Measurements from ENCODE around the gene GGA1. TPM values are rescaled to one million over a fixed set of nuclear protein-coding genes. Genes with fewer than 3 reads are reported as not detected.
"Not testable (repeated sequence)": the region's sequence is repeated elsewhere in the genome, so short reads cannot be mapped to it uniquely, and the experiment has no call there.

GGA1 gene
- total RNA-seq, 2 donors from 2014 or later: 30.0 to 31.2 TPM

GRCh38 chr22:37638391-37639069, 29.9 kb downstream of the GGA1 start:
- DNase-seq (ENCODE audit: low spot score): no peak
- intact Hi-C loops (cut with DNase I): loop anchor here in 1 of 2 donors (5.0 kb wide), 1 partner anchor 164 kb away; no protein-coding TSS in a partner anchor

- DNase-seq (ENCODE audit: low spot score): no peak
- intact Hi-C loops (cut with DNase I): loop anchor here in 1 of 2 donors (5.0 kb wide), 1 partner anchor 163 kb away; no protein-coding TSS in a partner anchor
Measured at GRCh38 chr22:37639070-37639760, 30.6 kb downstream of the GGA1 start, which contains the start of gene SH3BP1. Gene SH3BP1, plus strand, starts transcription at chr22:37639669. Its CDS starts 119 bp downstream, at chr22:37639788.

GRCh38 chr22:37639771-37640590, 31.3 kb downstream of the GGA1 start:
- intact Hi-C loops (cut with DNase I): loop anchor here in 1 of 2 donors (5.0 kb wide), 2 partner anchors 42 to 162 kb away; no protein-coding TSS in a partner anchor

GRCh38 chr22:37640591-37641560, 32.2 kb downstream of the GGA1 start:
- intact Hi-C loops (cut with DNase I): loop anchor here in 1 of 2 donors (5.0 kb wide), 1 partner anchor 41 kb away; no protein-coding TSS in a partner anchor
- DNase-seq (ENCODE audit: low spot score): no peak

More at GRCh38 chr22:37639771-37640590, 31.3 kb downstream of the GGA1 start:
- DNase-seq (ENCODE audit: low spot score): no peak

GRCh38 chr22:37641561-37641949, 32.9 kb downstream of the GGA1 start:
- intact Hi-C loops (cut with DNase I): loop anchor here in 1 of 2 donors (5.0 kb wide), 1 partner anchor 41 kb away; no protein-coding TSS in a partner anchor
- DNase-seq (ENCODE audit: low spot score): no peak

GRCh38 chr22:37643225-37643847, 34.7 kb downstream of the GGA1 start:
- intact Hi-C loops (cut with DNase I): loop anchor here in 1 of 2 donors (5.0 kb wide), 1 partner anchor 39 kb away; no protein-coding TSS in a partner anchor
- peak; percentile 96 for DNase-seq (ENCODE audit: low spot score)

GRCh38 chr22:37647317-37647716, 38.7 kb downstream of the GGA1 start:
- intact Hi-C loops (cut with DNase I): no loop called here
- DNase-seq (ENCODE audit: low spot score): no peak

GRCh38 chr22:37647928-37648327, 39.3 kb downstream of the GGA1 start:
- no peak for DNase-seq (ENCODE audit: low spot score)
- intact Hi-C loops (cut with DNase I): no loop called here

- intact Hi-C loops (cut with DNase I): loop anchor here in 1 of 2 donors (10.0 kb wide), 1 partner anchor 214 kb away; no protein-coding TSS in a partner anchor
- DNase-seq (ENCODE audit: low spot score): no peak
Measured at GRCh38 chr22:37650463-37651136, 42.0 kb downstream of the GGA1 start.

- DNase-seq (ENCODE audit: low spot score): no peak
Measured at GRCh38 chr22:37654563-37655251, 46.1 kb downstream of the GGA1 start.

GRCh38 chr22:37655252-37655563, 46.6 kb downstream of the GGA1 start:
- intact Hi-C loops (cut with DNase I): loop anchor here in 1 of 2 donors (10.0 kb wide), 1 partner anchor 210 kb away; no protein-coding TSS in a partner anchor

More at GRCh38 chr22:37654563-37655251, 46.1 kb downstream of the GGA1 start:
- intact Hi-C loops (cut with DNase I): loop anchor here in 1 of 2 donors (10.0 kb wide), 1 partner anchor 210 kb away; no protein-coding TSS in a partner anchor

GRCh38 chr22:37656583-37656982, 47.9 kb downstream of the GGA1 start:
- DNase-seq (ENCODE audit: low spot score): not testable (repeated sequence)
- intact Hi-C loops (cut with DNase I): loop anchor here in 1 of 2 donors (10.0 kb wide), 1 partner anchor 208 kb away; no protein-coding TSS in a partner anchor

More at GRCh38 chr22:37655252-37655563, 46.6 kb downstream of the GGA1 start:
- no peak for DNase-seq (ENCODE audit: low spot score)

- intact Hi-C loops (cut with DNase I): loop anchor here in 1 of 2 donors (10.0 kb wide), 1 partner anchor 207 kb away; no protein-coding TSS in a partner anchor
- DNase-seq (ENCODE audit: low spot score): no peak
Measured at GRCh38 chr22:37657590-37658132, 49.0 kb downstream of the GGA1 start.

- peak; percentile 100 for DNase-seq (ENCODE audit: low spot score)
- intact Hi-C loops (cut with DNase I): loop anchor here in 1 of 2 donors (10.0 kb wide), 1 partner anchor 206 kb away; no protein-coding TSS in a partner anchor
Measured at GRCh38 chr22:37658133-37659065, 49.8 kb downstream of the GGA1 start, which contains the start of gene PDXP. Gene PDXP, plus strand, starts transcription at chr22:37658723. Its CDS starts 60 bp downstream, at chr22:37658783.

Data from posterior vena cava (tissue), 2 donors.